Gastroesophageal sphincter (tissue), 3 donors: ENCODE data around the gene ZBTB7C.

Experiments
- POLR2A ChIP-seq, 2 donors: fragments of 450-650 bp; IDR thresholded peaks; one replicate each; pipeline ENCODE4 v1.6.1; 2017; ENCODE audit warnings: antibody characterized with exemption in 2 of 2, mild to moderate bottlenecking in 2 of 2, moderate library complexity in 1 of 2
- POLR2AphosphoS5 ChIP-seq: sonication (generic); formaldehyde crosslinking; IDR thresholded peaks from one replicate; pipeline ENCODE4 v1.6.1; 2017; ENCODE audit warnings: antibody characterized with exemption
- TF ChIP-seq, protein P1 (sequence below), 4 experiments: fragments of 200-600 bp in 2 of 4; fragments of 450-650 bp in 2 of 4; sonication (generic) in 1 of 4; IDR thresholded peaks; one replicate each; pipeline ENCODE4 v1.5.1; 2017 to 2019; ENCODE audit warnings: antibody characterized with exemption in 4 of 4, mild to moderate bottlenecking in 2 of 4, moderate library complexity in 2 of 4

DNA sequence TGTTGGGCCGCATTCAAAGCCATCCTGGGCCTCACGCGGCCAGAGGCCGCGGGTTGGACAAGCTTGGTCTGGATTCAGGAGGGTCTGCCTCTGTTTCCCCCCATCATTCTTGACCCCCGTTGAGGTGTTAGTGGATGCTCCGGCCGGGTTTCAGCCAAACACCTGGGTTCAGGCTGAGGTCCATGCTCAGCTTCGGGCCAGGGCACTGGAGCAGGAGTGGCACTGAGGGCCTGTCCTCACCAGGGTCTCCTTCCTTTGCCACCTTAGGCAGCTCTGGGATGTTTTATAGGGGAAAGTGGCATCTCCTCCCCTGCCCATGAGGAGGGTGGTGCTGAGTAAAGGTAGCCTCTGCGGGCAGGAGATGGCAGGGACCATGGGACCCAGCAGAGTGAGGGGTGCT lies 401.8 kb downstream of the ZBTB7C start:
- no peak for TF ChIP-seq POLR2A (IDR thresholded peaks at IDR 0.05)
- TF ChIP-seq, protein P1, sequence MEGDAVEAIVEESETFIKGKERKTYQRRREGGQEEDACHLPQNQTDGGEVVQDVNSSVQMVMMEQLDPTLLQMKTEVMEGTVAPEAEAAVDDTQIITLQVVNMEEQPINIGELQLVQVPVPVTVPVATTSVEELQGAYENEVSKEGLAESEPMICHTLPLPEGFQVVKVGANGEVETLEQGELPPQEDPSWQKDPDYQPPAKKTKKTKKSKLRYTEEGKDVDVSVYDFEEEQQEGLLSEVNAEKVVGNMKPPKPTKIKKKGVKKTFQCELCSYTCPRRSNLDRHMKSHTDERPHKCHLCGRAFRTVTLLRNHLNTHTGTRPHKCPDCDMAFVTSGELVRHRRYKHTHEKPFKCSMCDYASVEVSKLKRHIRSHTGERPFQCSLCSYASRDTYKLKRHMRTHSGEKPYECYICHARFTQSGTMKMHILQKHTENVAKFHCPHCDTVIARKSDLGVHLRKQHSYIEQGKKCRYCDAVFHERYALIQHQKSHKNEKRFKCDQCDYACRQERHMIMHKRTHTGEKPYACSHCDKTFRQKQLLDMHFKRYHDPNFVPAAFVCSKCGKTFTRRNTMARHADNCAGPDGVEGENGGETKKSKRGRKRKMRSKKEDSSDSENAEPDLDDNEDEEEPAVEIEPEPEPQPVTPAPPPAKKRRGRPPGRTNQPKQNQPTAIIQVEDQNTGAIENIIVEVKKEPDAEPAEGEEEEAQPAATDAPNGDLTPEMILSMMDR (IDR thresholded peaks at IDR 0.05) = no peak
- no peak for TF ChIP-seq POLR2AphosphoS5
